HCT116 (cell line): ENCODE measurements around the gene CTNND2.

Source experiments
- CTCF ChIP-seq, 3 experiments: fragments of 200-600 bp in 1 of 3; sonication (generic) in 1 of 3; IDR thresholded peaks in 2 of 3; conservative IDR thresholded peaks in 1 of 3; 2 replicates each; pipeline ENCODE4 v1.5.1; 2012 to 2017; ENCODE audit warnings: low read depth in 2 of 3, low read length in 2 of 3, antibody characterized with exemption in 1 of 3, borderline replicate concordance in 1 of 3, control low read depth in 1 of 3, mild to moderate bottlenecking in 1 of 3, mixed read lengths in 1 of 3, mixed run types in 1 of 3, moderate library complexity in 1 of 3; ENCODE audit not compliant: insufficient read depth in 1 of 3
- POLR2A ChIP-seq: IDR thresholded peaks from 2 replicates; pipeline ENCODE4 v1.7.0; 2011; ENCODE audit warnings: borderline replicate concordance; ENCODE audit not compliant: insufficient read depth, insufficient read length; ENCODE audit errors: extremely low read depth

DNA sequence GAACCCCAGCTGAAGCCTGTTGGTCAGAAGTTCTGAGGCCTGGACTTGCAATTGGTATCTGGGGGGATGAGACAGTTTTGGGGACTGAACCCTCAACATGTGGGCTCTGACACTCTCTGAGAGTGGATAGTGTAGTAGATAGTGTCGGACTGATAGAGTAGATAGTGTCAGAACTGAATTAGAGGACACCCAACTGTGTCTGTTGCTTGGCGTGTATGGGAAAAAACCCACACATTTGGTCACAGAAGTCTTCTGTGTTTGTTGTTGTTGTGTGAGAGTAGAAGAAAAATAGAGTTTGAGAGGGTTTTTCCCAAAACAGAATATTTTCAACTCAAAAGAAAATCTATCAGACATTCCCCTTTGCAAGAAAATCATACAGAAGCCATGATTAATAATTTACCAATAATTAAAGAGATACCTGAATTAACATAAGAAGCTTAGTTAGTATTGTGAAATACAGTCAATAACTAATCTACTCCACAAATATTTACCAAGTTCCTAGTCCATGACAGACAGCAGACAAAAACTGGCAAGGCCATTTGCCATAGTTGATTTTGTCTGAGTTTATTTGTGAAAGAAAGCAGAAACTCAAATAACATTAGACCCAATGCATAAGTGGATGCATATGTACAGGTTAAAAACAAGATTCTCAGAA, 170.9 kb downstream of the CTNND2 start:
- no peak for TF ChIP-seq CTCF (IDR thresholded peaks at IDR 0.05 in 2 of 3, conservative IDR thresholded peaks at IDR 0.05 in 1 of 3; ENCODE audit: borderline replicate concordance in 1 of 3, insufficient read depth in 1 of 3, low read depth in 2 of 3, low read length in 2 of 3)
- TF ChIP-seq POLR2A, result no peak
